Activated effector memory CD4-positive, alpha-beta T cell treated with anti-CD3 and anti-CD28 coated beads, Interleukin-2, amount 50 U/mL, for 16 hours (primary cell): ENCODE data around the gene GPR89B.
A peak's percentile ranks its signal among the peaks of the same experiment; 100 is the strongest.
"Not testable (repeated sequence)": the region's sequence is repeated elsewhere in the genome, so short reads cannot be mapped to it uniquely, and the experiment has no call there.

ENCODE experiments used
- DNase-seq: peaks from one replicate; pipeline ENCODE4 v3.0.0-alpha.2; 2020

Gene GPR89B

GRCh38 chr1:148033147-148033546 is 104.9 kb downstream of the GPR89B start:
- DNase-seq = not testable (repeated sequence)

GRCh38 chr1:148037850-148038461 is 109.7 kb downstream of the GPR89B start:
- not testable (repeated sequence) for DNase-seq

- peak; percentile 82 for DNase-seq
These were observed 110.5 kb downstream of the GPR89B start for GRCh38 chr1:148038462-148039333.
